Endothelial cell of umbilical vein (primary cell): ENCODE data around the gene TBC1D10A. TPM values are rescaled to one million over a fixed set of nuclear protein-coding genes. Genes with fewer than 3 reads are reported as not detected.

ENCODE experiments used
- BruUV-seq: library from RNA; stranded (reverse); fragments of 400-500 nt; replicated peaks from 2 replicates; lab custom pipeline; 2021; lab: Mats Ljungman, UMichigan
- CTCF ChIA-PET: fragments of 300-600, 350-600 bp; sonication (Branson Sonifier 250); formaldehyde crosslinking; loops from one replicate; lab custom pipeline; 2021; ENCODE audit warnings: antibody characterized with exemption, inconsistent platforms; lab: Charles Lee
- POLR2A ChIA-PET: fragments of 300-600, 350-600 bp; sonication (Branson Sonifier 250); formaldehyde crosslinking; loops from one replicate; lab custom pipeline; 2021; ENCODE audit warnings: antibody characterized with exemption, inconsistent platforms; lab: Charles Lee
- DNase-seq: peaks from one replicate; pipeline ENCODE4 v3.0.0-alpha.2; 2011; ENCODE audit warnings: low read depth, low spot score
- FAIRE-seq: peaks from 2 replicates; lab custom pipeline; 2011; peaks lifted over from hg19 to GRCh38; lab: Jason Lieb, UNC
- H2AFZ ChIP-seq: 2 replicates; pipeline ENCODE4 v1.6.0; 2012; ENCODE audit warnings: low read depth, low read length, control low read depth, inconsistent platforms
- H3K27ac ChIP-seq: 2 replicates; pipeline ENCODE4 v1.5.1; 2011; ENCODE audit warnings: low read depth, mild to moderate bottlenecking, control low read depth, low read length, moderate library complexity; ENCODE audit not compliant: insufficient read depth
- H3K27me3 ChIP-seq, 2 experiments: 2 replicates each; pipeline versions ENCODE4 v1.6.0 to v1.6.1; 2011; ENCODE audit warnings: low read length in 2 of 2, mixed read lengths in 1 of 2; ENCODE audit not compliant: control insufficient read depth in 2 of 2, insufficient read depth in 2 of 2
- H3K36me3 ChIP-seq, 2 experiments: 2 replicates in 1 of 2; 3 replicates in 1 of 2; pipeline ENCODE4 v1.5.1; 2011; ENCODE audit warnings: low read length in 2 of 2, mild to moderate bottlenecking in 1 of 2, moderate library complexity in 1 of 2; ENCODE audit not compliant: control insufficient read depth in 2 of 2, insufficient read depth in 2 of 2; ENCODE audit errors: extremely low read depth in 1 of 2
- H3K4me1 ChIP-seq: 3 replicates; pipeline ENCODE4 v1.5.1; 2011; ENCODE audit warnings: mild to moderate bottlenecking, low read length; ENCODE audit not compliant: control insufficient read depth, insufficient read depth; ENCODE audit errors: extremely low read depth
- H3K4me2 ChIP-seq: 2 replicates; pipeline ENCODE4 v1.6.1; 2011; ENCODE audit warnings: low read length, control low read depth, mixed read lengths; ENCODE audit not compliant: insufficient read depth
- H3K4me3 ChIP-seq, 3 experiments: fragments of 200-600 bp in 1 of 3; sonication (generic), shearing (Covaris generic) in 1 of 3; replicated peaks in 1 of 3; 2 replicates each; pipeline ENCODE4 v1.5.1; 2011 to 2016; ENCODE audit warnings: control low read depth in 3 of 3, low read length in 3 of 3, mild to moderate bottlenecking in 2 of 3, inconsistent platforms in 1 of 3, low read depth in 1 of 3, moderate library complexity in 1 of 3; ENCODE audit not compliant: insufficient read depth in 1 of 3
- H3K79me2 ChIP-seq: 2 replicates; pipeline ENCODE4 v1.6.0; 2012; ENCODE audit warnings: low read length, inconsistent platforms; ENCODE audit not compliant: control insufficient read depth, insufficient read depth
- H3K9ac ChIP-seq: replicated peaks from 2 replicates; pipeline ENCODE3; 2011; ENCODE audit warnings: low read length, control low read depth; ENCODE audit not compliant: insufficient read depth; ENCODE audit errors: extremely low read depth
- H3K9me1 ChIP-seq: replicated peaks from 3 replicates; pipeline ENCODE4 v1.6.0; 2011; ENCODE audit warnings: mild to moderate bottlenecking, low read length; ENCODE audit not compliant: control insufficient read depth, insufficient read depth; ENCODE audit errors: extremely low read depth
- H3K9me3 ChIP-seq: replicated peaks from 2 replicates; pipeline ENCODE4 v1.5.1; 2012; ENCODE audit warnings: low read length, inconsistent platforms; ENCODE audit not compliant: control insufficient read depth, insufficient read depth
- H4K20me1 ChIP-seq: replicated peaks from 2 replicates; pipeline ENCODE3; 2011; ENCODE audit warnings: mild to moderate bottlenecking, low read length; ENCODE audit not compliant: control insufficient read depth, insufficient read depth; ENCODE audit errors: extremely low read depth
- CTCF ChIP-seq, 2 donors: IDR thresholded peaks; 1 replicate in 1 of 2; 2 replicates in 1 of 2; pipeline ENCODE4 v1.5.1; 2011; ENCODE audit warnings: low read length in 2 of 2, mild to moderate bottlenecking in 2 of 2, moderate library complexity in 2 of 2, control low read depth in 1 of 2, inconsistent platforms in 1 of 2, low read depth in 1 of 2; ENCODE audit not compliant: insufficient read depth in 1 of 2; ENCODE audit errors: extremely low read depth in 1 of 2
- FOS ChIP-seq: IDR thresholded peaks from 2 replicates; pipeline ENCODE4 v1.6.1; 2011; ENCODE audit warnings: mild to moderate bottlenecking, low read length, moderate library complexity, borderline replicate concordance; ENCODE audit not compliant: insufficient read depth
- GATA2 ChIP-seq: IDR thresholded peaks from 2 replicates; pipeline ENCODE4 v1.7.0; 2011; ENCODE audit warnings: low read depth, mild to moderate bottlenecking, moderate library complexity, mixed read lengths, low read length; ENCODE audit not compliant: insufficient read length, insufficient read depth
- JUN ChIP-seq: IDR thresholded peaks from 2 replicates; pipeline ENCODE4 v1.6.1; 2011; ENCODE audit warnings: borderline replicate concordance, low read depth; ENCODE audit not compliant: insufficient read length, insufficient read depth
- MAX ChIP-seq: IDR thresholded peaks from 2 replicates; pipeline ENCODE4 v1.6.1; 2011; ENCODE audit not compliant: insufficient read depth, insufficient read length
- MYC ChIP-seq: IDR thresholded peaks from one replicate; pipeline ENCODE4 v1.6.1; 2011; ENCODE audit warnings: mild to moderate bottlenecking, low read depth, low read length
- POLR2A ChIP-seq: IDR thresholded peaks from 2 replicates; pipeline ENCODE4 v1.6.1; 2012; ENCODE audit warnings: low read depth, mild to moderate bottlenecking, control low read depth, low read length
- POLR2AphosphoS5 ChIP-seq: IDR thresholded peaks from 2 replicates; pipeline ENCODE4 v1.6.1; 2012; ENCODE audit warnings: low read depth, mild to moderate bottlenecking, control low read depth, low read length, moderate library complexity; ENCODE audit not compliant: insufficient read depth
- dilution Hi-C: fragments of 300-500 bp; cut with MboI; formaldehyde crosslinking; loops from one replicate; pipeline ENCODE4 v1.15.0; 2019; ENCODE audit warnings: low sequenced_read_pairs; ENCODE audit not compliant: extremely low pct_ligation_motif_present
- intact Hi-C: fragments of 100-400 bp; cut with micrococcal nuclease; formaldehyde crosslinking; loops from one replicate; pipeline ENCODE4 v1.10.0; 2022
- polyA plus RNA-seq, 4 experiments: library from polyadenylated mRNA; depleted of rRNA in 3 of 4; stranded (reverse) in 3 of 4; unstranded in 1 of 4; fragments of >200 nt; gene quantifications; 2 replicates each; pipeline versions ENCODE4 v1.2.1 to v1.2.3, GENCODE V29; 2011 to 2012; ENCODE audit warnings: missing spikeins in 1 of 4
- total RNA-seq: library from RNA; stranded (reverse); gene quantifications from 2 replicates; pipeline ENCODE4 v1.2.3, GENCODE V29; 2021

Gene TBC1D10A
- total and polyA plus RNA-seq, 2 donors (not counting 3 experiments of a cell fraction or from before 2014, with no cell fraction given), result 10.0 to 11.9 TPM

GRCh38 chr22:30252411-30253204 lies 74.1 kb downstream of the TBC1D10A start:
- H3K4me1 ChIP-seq, result peaks cover 5% of the 10 kb centered on the region
- FAIRE-seq (no peak), DNase-seq (peak; percentile 4)
- no peak overlapping the region for H3K9ac ChIP-seq
- ChIA-PET POLR2A (no interaction called here), CTCF (interaction anchor here (0.8 to 3.6 kb wide), 4 partner anchors 17 to 563 kb away, joined by 3 to 214 read pairs (median 10); no protein-coding TSS in a partner anchor)
- H3K9me1 ChIP-seq, result no peaks in the 10 kb centered on the region
- BruUV-seq, result no TSS peak
- no peak overlapping the region for H3K4me2 ChIP-seq
- peaks cover 2 to 6% of the 10 kb centered on the region in 2 experiments for H3K27me3 ChIP-seq
- intact Hi-C loops, result no loop called here
- no peak overlapping the region for H3K27ac ChIP-seq
- dilution Hi-C loops, result no loop called here
- no peak for TF ChIP-seq FOS
- no peak for TF ChIP-seq POLR2AphosphoS5
- no peak for TF ChIP-seq MAX
- no peak for TF ChIP-seq JUN
- TF ChIP-seq CTCF (IDR thresholded peaks at IDR 0.05; ENCODE audit: extremely low read depth in 1 of 2, insufficient read depth in 1 of 2, low read depth in 1 of 2, low read length in 2 of 2), result no peak
- no peak for TF ChIP-seq MYC
- no peak for TF ChIP-seq GATA2
- TF ChIP-seq POLR2A, result no peak
- H3K9me3 ChIP-seq, result no peaks in the 10 kb centered on the region
- no peaks in the 10 kb centered on the region for H3K79me2 ChIP-seq
- H2AFZ ChIP-seq, result no peak overlapping the region
- H4K20me1 ChIP-seq, result no peaks in the 10 kb centered on the region
- H3K36me3 ChIP-seq, result no peaks in the 10 kb centered on the region
- H3K4me3 ChIP-seq, result no peak overlapping the region
